IMR-90 (cell line): ENCODE results near the gene PASD1. TPM values are rescaled to one million over a fixed set of nuclear protein-coding genes. Genes with fewer than 3 reads are reported as not detected.

Experiments used
- ATAC-seq: fragments of 200-7000 bp; cut with Tn5 transposase; 2 replicates; pipeline ENCODE4 v1.9.1; 2020; ENCODE audit warnings: low read depth, mild to moderate bottlenecking, moderate library complexity
- BruUV-seq: library from RNA; stranded (reverse); fragments of 400-500 nt; replicated peaks from 2 replicates; lab custom pipeline; 2021; lab: Mats Ljungman, UMichigan
- CTCF ChIA-PET: fragments of 300-600 bp; formaldehyde crosslinking; extraction: SDS; loops from one replicate; lab custom pipeline; 2021; ENCODE audit warnings: antibody characterized with exemption; lab: Yijun Ruan, JAX
- POLR2A ChIA-PET: fragments of 300-600 bp; sonication (Branson Sonifier 250); formaldehyde crosslinking; loops from one replicate; lab custom pipeline; 2022; ENCODE audit warnings: antibody characterized with exemption; ENCODE audit not compliant: unreplicated experiment; lab: Charles Lee
- DNase-seq: peaks from one replicate; pipeline ENCODE4 v3.0.0; 2013
- H2AFZ ChIP-seq: replicated peaks from 2 replicates; pipeline ENCODE3; 2013; ENCODE audit warnings: low read length, mild to moderate bottlenecking; ENCODE audit not compliant: poor library complexity
- H2AK5ac ChIP-seq: 2 replicates; pipeline ENCODE4 v1.6.1; 2013; ENCODE audit warnings: low read depth, low read length, inconsistent platforms
- H2AK9ac ChIP-seq: replicated peaks from 2 replicates; pipeline ENCODE3; 2013; ENCODE audit warnings: mild to moderate bottlenecking, low read depth, low read length, moderate library complexity; ENCODE audit not compliant: poor library complexity
- H2BK120ac ChIP-seq: 2 replicates; pipeline ENCODE4 v1.6.1; 2013; ENCODE audit warnings: low read depth, low read length, inconsistent platforms
- H2BK15ac ChIP-seq: 3 replicates; pipeline ENCODE4 v1.6.1; 2013; ENCODE audit warnings: low read depth, low read length, inconsistent platforms
- H2BK20ac ChIP-seq: 2 replicates; pipeline ENCODE4 v1.6.1; 2013; ENCODE audit warnings: low read depth, mild to moderate bottlenecking, inconsistent platforms, low read length, moderate library complexity
- H2BK5ac ChIP-seq: 2 replicates; pipeline ENCODE4 v1.6.1; 2013; ENCODE audit warnings: mild to moderate bottlenecking, low read depth, low read length, inconsistent platforms; ENCODE audit not compliant: poor library complexity, severe bottlenecking
- H3K14ac ChIP-seq: replicated peaks from 2 replicates; pipeline ENCODE4 v1.6.1; 2013; ENCODE audit warnings: low read depth, low read length, inconsistent platforms
- H3K18ac ChIP-seq: 2 replicates; pipeline ENCODE4 v1.6.1; 2013; ENCODE audit warnings: low read depth, low read length, control low read depth
- H3K23ac ChIP-seq: 2 replicates; pipeline ENCODE4 v1.6.1; 2013; ENCODE audit warnings: low read depth, low read length, inconsistent platforms
- H3K27ac ChIP-seq: 2 replicates; pipeline ENCODE4 v1.5.1; 2013; ENCODE audit warnings: mild to moderate bottlenecking, control low read depth, low read length; ENCODE audit not compliant: insufficient read depth
- H3K27me3 ChIP-seq: 2 replicates; pipeline ENCODE4 v1.6.1; 2013; ENCODE audit warnings: low read length; ENCODE audit not compliant: control insufficient read depth, insufficient read depth
- H3K36me3 ChIP-seq: 2 replicates; pipeline ENCODE4 v1.6.1; 2013; ENCODE audit warnings: low read length, mixed read lengths; ENCODE audit not compliant: control insufficient read depth, insufficient read depth
- H3K4ac ChIP-seq: 2 replicates; pipeline ENCODE4 v1.6.1; 2013; ENCODE audit warnings: low read depth, low read length, inconsistent platforms
- H3K4me1 ChIP-seq: 2 replicates; pipeline ENCODE4 v1.6.1; 2013; ENCODE audit warnings: low read length, mixed read lengths; ENCODE audit not compliant: control insufficient read depth, insufficient read depth
- H3K4me2 ChIP-seq: 2 replicates; pipeline ENCODE4 v1.6.1; 2013; ENCODE audit warnings: low read depth, mild to moderate bottlenecking, control low read depth, low read length, moderate library complexity
- H3K4me3 ChIP-seq: 2 replicates; pipeline ENCODE4 v1.5.1; 2013; ENCODE audit warnings: low read depth, mild to moderate bottlenecking, control low read depth, low read length, moderate library complexity; ENCODE audit not compliant: insufficient read depth
- H3K56ac ChIP-seq: 2 replicates; pipeline ENCODE4 v1.6.1; 2013; ENCODE audit warnings: low read length, inconsistent platforms; ENCODE audit not compliant: insufficient read depth; ENCODE audit errors: extremely low read depth
- H3K79me1 ChIP-seq, 2 experiments: 2 replicates each; pipeline ENCODE4 v1.6.1; 2013; ENCODE audit warnings: low read length in 2 of 2, inconsistent platforms in 1 of 2, low read depth in 1 of 2
- H3K9ac ChIP-seq: 2 replicates; pipeline ENCODE4 v1.6.1; 2013; ENCODE audit warnings: low read depth, low read length, control low read depth
- H3K9me1 ChIP-seq: 2 replicates; pipeline ENCODE4 v1.6.1; 2013; ENCODE audit warnings: low read length, inconsistent platforms; ENCODE audit not compliant: insufficient read depth
- H3K9me3 ChIP-seq: 2 replicates; pipeline ENCODE4 v1.6.1; 2013; ENCODE audit warnings: low read length; ENCODE audit not compliant: control insufficient read depth, insufficient read depth
- H4K20me1 ChIP-seq: 2 replicates; pipeline ENCODE4 v1.6.1; 2013; ENCODE audit warnings: low read length, inconsistent platforms; ENCODE audit not compliant: insufficient read depth
- H4K5ac ChIP-seq: 2 replicates; pipeline ENCODE4 v1.6.1; 2013; ENCODE audit warnings: mild to moderate bottlenecking, low read depth, low read length, control low read depth
- H4K8ac ChIP-seq, 2 experiments: 2 replicates each; pipeline ENCODE4 v1.6.1; 2013; ENCODE audit warnings: low read depth in 2 of 2, low read length in 2 of 2, control low read depth in 1 of 2, inconsistent platforms in 1 of 2
- H4K91ac ChIP-seq: 2 replicates; pipeline ENCODE4 v1.6.1; 2013; ENCODE audit warnings: low read depth, low read length, inconsistent platforms; ENCODE audit not compliant: insufficient read depth
- CEBPB ChIP-seq: IDR thresholded peaks from 2 replicates; pipeline ENCODE4 v1.6.1; 2012; ENCODE audit warnings: low read depth, low read length, improper control_type of control experiment
- CHD1 ChIP-seq: IDR thresholded peaks from 2 replicates; pipeline ENCODE4 v1.6.1; 2012; ENCODE audit warnings: low read depth, low read length, improper control_type of control experiment
- CTCF ChIP-seq: conservative IDR thresholded peaks from 2 replicates; pipeline ENCODE4 v1.5.1; 2012; ENCODE audit warnings: mild to moderate bottlenecking, low read depth, low read length, improper control_type of control experiment
- ELK1 ChIP-seq: fragments of 150-350 bp; IDR thresholded peaks from 2 replicates; pipeline ENCODE4 v1.6.1; 2016; ENCODE audit warnings: low read depth, mild to moderate bottlenecking, low read length, moderate library complexity, borderline replicate concordance
- MAFK ChIP-seq: IDR thresholded peaks from 2 replicates; pipeline ENCODE4 v1.6.1; 2012; ENCODE audit warnings: low read depth, low read length, improper control_type of control experiment
- MXI1 ChIP-seq: IDR thresholded peaks from 2 replicates; pipeline ENCODE4 v1.6.1; 2012; ENCODE audit warnings: low read depth, mild to moderate bottlenecking, low read length, moderate library complexity, borderline replicate concordance
- POLR2A ChIP-seq: IDR thresholded peaks from 2 replicates; pipeline ENCODE4 v1.6.1; 2012; ENCODE audit warnings: mild to moderate bottlenecking, low read depth, low read length
- RCOR1 ChIP-seq: IDR thresholded peaks from 2 replicates; pipeline ENCODE4 v1.6.1; 2012; ENCODE audit warnings: mild to moderate bottlenecking, low read length, improper control_type of control experiment; ENCODE audit not compliant: insufficient replicate concordance
- SMC3 ChIP-seq: fragments of 150-350 bp; IDR thresholded peaks from 2 replicates; pipeline ENCODE4 v1.6.1; 2016; ENCODE audit warnings: low read depth, mild to moderate bottlenecking, antibody characterized with exemption, low read length, moderate library complexity
- USF2 ChIP-seq: fragments of 150-350 bp; IDR thresholded peaks from 2 replicates; pipeline ENCODE4 v1.6.1; 2017; ENCODE audit warnings: mild to moderate bottlenecking, antibody characterized with exemption, low read length, low read depth
- WGBS, 2 experiments: methylation state at CpG; one replicate each; pipeline versions ENCODE4 v1.1.5 to v1.1.7; 2013; ENCODE audit warnings: missing lambda C conversion rate in 2 of 2; ENCODE audit not compliant: insufficient read length in 1 of 2; ENCODE audit errors: extremely low coverage in 2 of 2; 5-methylcytosine and 5-hydroxymethylcytosine counted together
- dilution Hi-C: fragments of 300-500 bp; cut with HindIII; formaldehyde crosslinking; loops from one replicate; pipeline ENCODE4 v1.14.3; 2018; ENCODE audit warnings: low sequenced_read_pairs; ENCODE audit not compliant: unreplicated experiment
- in situ Hi-C: fragments of 300-500 bp; cut with MboI; formaldehyde crosslinking; loops from 3 replicates; pipeline ENCODE4 v1.14.3; 2019; ENCODE audit warnings: low sequenced_read_pairs, inconsistent platforms, mixed read lengths
- intact Hi-C: fragments of 100-400 bp; cut with micrococcal nuclease; formaldehyde crosslinking; loops from 2 replicates; pipeline ENCODE4 v1.10.0; 2022
- polyA plus RNA-seq, 3 experiments: library from polyadenylated mRNA; depleted of rRNA; stranded (reverse); fragments of >200 nt; gene quantifications; 2 replicates each; pipeline ENCODE4 v1.2.3, GENCODE V29; 2012; ENCODE audit warnings: low replicate concordance in 1 of 3
- total RNA-seq: library from RNA; depleted of rRNA; stranded (reverse); fragments of >200 nt; gene quantifications from 2 replicates; pipeline ENCODE4 v1.2.3, GENCODE V29; 2012

The PASD1 gene
- total and polyA plus RNA-seq, 2 of the 4 experiments (the other 2 are of a cell fraction): not detected

- no peak overlapping the region for H3K4ac ChIP-seq
- no peak overlapping the region for H3K23ac ChIP-seq
- H3K36me3 ChIP-seq: no peaks in the 10 kb centered on the region
- H3K27me3 ChIP-seq: no peaks in the 10 kb centered on the region; the same call in 1 of the 2 replicates
- no peaks in the 10 kb centered on the region for H3K4me1 ChIP-seq
- H3K4me2 ChIP-seq: no peak overlapping the region
- H3K9ac ChIP-seq: no peak overlapping the region
- no peak overlapping the region for H2BK15ac ChIP-seq
- ChIA-PET CTCF (no interaction called here), POLR2A (no interaction called here)
- dilution Hi-C loops: no loop called here
- BruUV-seq: no TSS peak
- H4K20me1 ChIP-seq: no peaks in the 10 kb centered on the region
- no peak overlapping the region for H2AFZ ChIP-seq
- H3K4me3 ChIP-seq: no peak overlapping the region
- H3K18ac ChIP-seq: no peak overlapping the region
- no peak for DNase-seq
- H3K56ac ChIP-seq: no peak overlapping the region
- no peak overlapping the region for H4K91ac ChIP-seq
- intact Hi-C loops: no loop called here
- no peaks in the 10 kb centered on the region; the same call in 1 of the 2 replicates for H3K9me3 ChIP-seq
- H2AK5ac ChIP-seq: no peak overlapping the region
- no peak overlapping the region for H4K5ac ChIP-seq
- no peak overlapping the region for H2BK120ac ChIP-seq
- H4K8ac ChIP-seq: no peak overlapping the region
- WGBS, 2 experiments: no CpG with 5 or more reads among the region's 2 CpGs
- no peaks in the 10 kb centered on the region for H3K79me1 ChIP-seq
- H2AK9ac ChIP-seq: peak overlapping the region; percentile 55
- H3K14ac ChIP-seq: no peak overlapping the region
- no peak for ATAC-seq
- in situ Hi-C loops: no loop called here
- TF ChIP-seq CHD1 (no peak), ELK1 (no peak), RCOR1 (no peak), MXI1 (no peak), POLR2A (no peak), CTCF (no peak), MAFK (no peak), USF2 (no peak), CEBPB (no peak), SMC3 (no peak)
- no peaks in the 10 kb centered on the region for H3K9me1 ChIP-seq
- H2BK5ac ChIP-seq: no peak overlapping the region
- no peak overlapping the region for H3K27ac ChIP-seq
- no peak overlapping the region for H2BK20ac ChIP-seq
Observed at GRCh38 chrX:151711787-151712186, 148.3 kb downstream of the PASD1 start.
